ENCODE results near the gene STIM2. TPM values are rescaled to one million over a fixed set of nuclear protein-coding genes. Genes with fewer than 3 reads are reported as not detected.
A peak's percentile ranks its signal among the peaks of the same experiment; 100 is the strongest.

Gene STIM2
- total and polyA plus RNA-seq, 2 of the 4 experiments (the other 2 are of a cell fraction), result 16.1 to 27.6 TPM

DNA sequence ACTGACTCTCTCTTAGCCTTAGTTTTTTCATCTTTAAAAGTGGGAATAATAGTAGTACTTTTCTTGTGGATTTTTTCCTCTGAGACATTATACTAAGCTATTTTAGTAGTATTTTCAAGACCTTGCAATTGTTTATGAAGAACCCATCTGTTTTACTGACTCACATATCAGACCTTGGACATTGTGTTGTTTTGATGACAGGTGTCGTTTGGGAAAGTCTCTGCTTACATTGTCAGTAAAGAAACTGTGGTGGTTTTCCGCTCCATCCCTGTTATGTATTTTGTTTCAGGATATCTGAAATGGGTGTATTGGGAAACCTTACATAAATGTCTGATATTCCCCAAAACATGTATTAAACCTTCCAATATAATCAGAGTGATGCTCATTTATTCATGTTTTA is 92.2 kb downstream of the STIM2 start:
- no CpG with 5 or more reads among the region's 2 CpGs for WGBS, 2 experiments (ENCODE audit: extremely low coverage in 2 of 2, insufficient read length in 1 of 2)
- dilution Hi-C loops (cut with HindIII; ENCODE audit: low sequenced_read_pairs, unreplicated experiment), result no loop called here
- no peaks in the 10 kb centered on the region for H3K27me3 ChIP-seq (ENCODE audit: control insufficient read depth, insufficient read depth, low read length)

More for the DNA sequence above, 92.2 kb downstream of the STIM2 start:
- no peak overlapping the region for H4K91ac ChIP-seq (ENCODE audit: insufficient read depth, low read depth, low read length)
- no peak overlapping the region for H2AK5ac ChIP-seq (ENCODE audit: low read depth, low read length)
- H2AK9ac ChIP-seq (replicated peaks; ENCODE audit: low read depth, low read length, poor library complexity), result no peak overlapping the region
- no peak overlapping the region for H2BK20ac ChIP-seq (ENCODE audit: low read depth, low read length)
- intact Hi-C loops (cut with micrococcal nuclease) (no loop called here), in situ Hi-C loops (cut with MboI; ENCODE audit: low sequenced_read_pairs) (no loop called here)
- ChIA-PET CTCF (interaction anchor here (0.9 kb wide), 1 partner anchor 30 kb away, joined by 3 read pairs; no protein-coding TSS in a partner anchor), POLR2A (ENCODE audit: unreplicated experiment) (no interaction called here)
- H3K4me3 ChIP-seq (ENCODE audit: insufficient read depth, low read depth, low read length), result no peak overlapping the region
- H3K79me1 ChIP-seq (ENCODE audit: low read depth in 1 of 2, low read length in 2 of 2), result peaks cover 8 to 17% of the 10 kb centered on the region in 2 experiments; a peak in 3 of 4 replicates
- BruUV-seq (replicated peaks), result no TSS peak
- H3K4me2 ChIP-seq (ENCODE audit: low read depth, low read length), result no peak overlapping the region
- no peak overlapping the region for H3K4ac ChIP-seq (ENCODE audit: low read depth, low read length)
- no peak overlapping the region for H3K14ac ChIP-seq (replicated peaks; ENCODE audit: low read depth, low read length)
- H3K27ac ChIP-seq (ENCODE audit: insufficient read depth, low read length), result no peak overlapping the region
- H3K18ac ChIP-seq (ENCODE audit: low read depth, low read length), result no peak overlapping the region
- no peak overlapping the region for H2BK5ac ChIP-seq (ENCODE audit: low read depth, low read length, poor library complexity, severe bottlenecking)
- no peak overlapping the region for H2BK15ac ChIP-seq (ENCODE audit: low read depth, low read length)
- DNase-seq (peak; percentile 24), ATAC-seq (ENCODE audit: low read depth) (no peak)
- no peak overlapping the region for H4K8ac ChIP-seq (ENCODE audit: low read depth in 2 of 2, low read length in 2 of 2)
- no peaks in the 10 kb centered on the region; the same call in 1 of the 2 replicates for H3K36me3 ChIP-seq (ENCODE audit: control insufficient read depth, insufficient read depth, low read length)
- H2AFZ ChIP-seq (replicated peaks; ENCODE audit: low read length, poor library complexity), result no peak overlapping the region
- H4K5ac ChIP-seq (ENCODE audit: low read depth, low read length), result no peak overlapping the region
- H3K9me3 ChIP-seq (ENCODE audit: control insufficient read depth, insufficient read depth, low read length), result peaks cover 4% of the 10 kb centered on the region; the same call in 1 of the 2 replicates
- no peak overlapping the region for H3K56ac ChIP-seq (ENCODE audit: extremely low read depth, insufficient read depth, low read length)
- no peaks in the 10 kb centered on the region; the same call in 1 of the 2 replicates for H3K9me1 ChIP-seq (ENCODE audit: insufficient read depth, low read length)
- no peaks in the 10 kb centered on the region for H3K4me1 ChIP-seq (ENCODE audit: control insufficient read depth, insufficient read depth, low read length)
- no peak overlapping the region for H3K9ac ChIP-seq (ENCODE audit: low read depth, low read length)
- H4K20me1 ChIP-seq (ENCODE audit: insufficient read depth, low read length), result no peaks in the 10 kb centered on the region
- TF ChIP-seq CHD1 (IDR thresholded peaks at IDR 0.05; ENCODE audit: low read depth, low read length) (no peak), MAFK (IDR thresholded peaks at IDR 0.05; ENCODE audit: low read depth, low read length) (no peak), MXI1 (IDR thresholded peaks at IDR 0.05; ENCODE audit: borderline replicate concordance, low read depth, low read length) (no peak), FOS (IDR thresholded peaks at IDR 0.05; ENCODE audit: low read depth, low read length) (no peak), SMC3 (IDR thresholded peaks at IDR 0.05; ENCODE audit: low read depth, low read length) (no peak), RAD21 (IDR thresholded peaks at IDR 0.05; ENCODE audit: low read length) (no peak), MAZ (IDR thresholded peaks at IDR 0.05; ENCODE audit: borderline replicate concordance, low read depth, low read length) (no peak), BHLHE40 (IDR thresholded peaks at IDR 0.05; ENCODE audit: low read depth, low read length) (no peak), POLR2A (IDR thresholded peaks at IDR 0.05; ENCODE audit: low read depth, low read length) (no peak), CEBPB (IDR thresholded peaks at IDR 0.05; ENCODE audit: low read depth, low read length) (no peak), NFE2L2 (IDR thresholded peaks at IDR 0.05; ENCODE audit: low read depth, low read length) (no peak), RFX5 (IDR thresholded peaks at IDR 0.05; ENCODE audit: low read depth, low read length) (no peak), RCOR1 (IDR thresholded peaks at IDR 0.05; ENCODE audit: insufficient replicate concordance, low read length) (no peak)
- TF ChIP-seq, protein P1, sequence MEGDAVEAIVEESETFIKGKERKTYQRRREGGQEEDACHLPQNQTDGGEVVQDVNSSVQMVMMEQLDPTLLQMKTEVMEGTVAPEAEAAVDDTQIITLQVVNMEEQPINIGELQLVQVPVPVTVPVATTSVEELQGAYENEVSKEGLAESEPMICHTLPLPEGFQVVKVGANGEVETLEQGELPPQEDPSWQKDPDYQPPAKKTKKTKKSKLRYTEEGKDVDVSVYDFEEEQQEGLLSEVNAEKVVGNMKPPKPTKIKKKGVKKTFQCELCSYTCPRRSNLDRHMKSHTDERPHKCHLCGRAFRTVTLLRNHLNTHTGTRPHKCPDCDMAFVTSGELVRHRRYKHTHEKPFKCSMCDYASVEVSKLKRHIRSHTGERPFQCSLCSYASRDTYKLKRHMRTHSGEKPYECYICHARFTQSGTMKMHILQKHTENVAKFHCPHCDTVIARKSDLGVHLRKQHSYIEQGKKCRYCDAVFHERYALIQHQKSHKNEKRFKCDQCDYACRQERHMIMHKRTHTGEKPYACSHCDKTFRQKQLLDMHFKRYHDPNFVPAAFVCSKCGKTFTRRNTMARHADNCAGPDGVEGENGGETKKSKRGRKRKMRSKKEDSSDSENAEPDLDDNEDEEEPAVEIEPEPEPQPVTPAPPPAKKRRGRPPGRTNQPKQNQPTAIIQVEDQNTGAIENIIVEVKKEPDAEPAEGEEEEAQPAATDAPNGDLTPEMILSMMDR (conservative IDR thresholded peaks at IDR 0.05; ENCODE audit: low read depth, low read length), result no peak
- TF ChIP-seq, protein P2, sequence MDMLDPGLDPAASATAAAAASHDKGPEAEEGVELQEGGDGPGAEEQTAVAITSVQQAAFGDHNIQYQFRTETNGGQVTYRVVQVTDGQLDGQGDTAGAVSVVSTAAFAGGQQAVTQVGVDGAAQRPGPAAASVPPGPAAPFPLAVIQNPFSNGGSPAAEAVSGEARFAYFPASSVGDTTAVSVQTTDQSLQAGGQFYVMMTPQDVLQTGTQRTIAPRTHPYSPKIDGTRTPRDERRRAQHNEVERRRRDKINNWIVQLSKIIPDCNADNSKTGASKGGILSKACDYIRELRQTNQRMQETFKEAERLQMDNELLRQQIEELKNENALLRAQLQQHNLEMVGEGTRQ (IDR thresholded peaks at IDR 0.05; ENCODE audit: low read depth, low read length), result no peak
- TF ChIP-seq, protein P3, sequence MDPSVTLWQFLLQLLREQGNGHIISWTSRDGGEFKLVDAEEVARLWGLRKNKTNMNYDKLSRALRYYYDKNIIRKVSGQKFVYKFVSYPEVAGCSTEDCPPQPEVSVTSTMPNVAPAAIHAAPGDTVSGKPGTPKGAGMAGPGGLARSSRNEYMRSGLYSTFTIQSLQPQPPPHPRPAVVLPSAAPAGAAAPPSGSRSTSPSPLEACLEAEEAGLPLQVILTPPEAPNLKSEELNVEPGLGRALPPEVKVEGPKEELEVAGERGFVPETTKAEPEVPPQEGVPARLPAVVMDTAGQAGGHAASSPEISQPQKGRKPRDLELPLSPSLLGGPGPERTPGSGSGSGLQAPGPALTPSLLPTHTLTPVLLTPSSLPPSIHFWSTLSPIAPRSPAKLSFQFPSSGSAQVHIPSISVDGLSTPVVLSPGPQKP (IDR thresholded peaks at IDR 0.05; ENCODE audit: borderline replicate concordance, low read depth, low read length), result no peak
- H2BK120ac ChIP-seq (ENCODE audit: low read depth, low read length), result no peak overlapping the region
- H3K23ac ChIP-seq (ENCODE audit: low read depth, low read length), result no peak overlapping the region
